A204.1 (cell line): ENCODE measurements around the gene GNAZ.
"Not testable (repeated sequence)": the region's sequence is repeated elsewhere in the genome, so short reads cannot be mapped to it uniquely, and the experiment has no call there.

Source experiments
- FAIRE-seq: peaks from 2 replicates; lab custom pipeline; 2012; peaks lifted over from hg19 to GRCh38; lab: Jason Lieb, UNC

GNAZ gene

GRCh38 chr22:23136991-23137390 lies 66.7 kb downstream of the GNAZ start:
- FAIRE-seq = not testable (repeated sequence)

GRCh38 chr22:23137468-23137867 lies 67.1 kb downstream of the GNAZ start:
- no peak for FAIRE-seq

GRCh38 chr22:23137905-23138561 lies 67.7 kb downstream of the GNAZ start:
- no peak for FAIRE-seq

GRCh38 chr22:23138584-23139435 lies 68.5 kb downstream of the GNAZ start:
- FAIRE-seq = no peak

GRCh38 chr22:23140385-23140784 lies 70.1 kb downstream of the GNAZ start:
- no peak for FAIRE-seq

- FAIRE-seq = no peak
Observed at GRCh38 chr22:23142546-23143105, 72.3 kb downstream of the GNAZ start.

GRCh38 chr22:23143119-23143518 lies 72.8 kb downstream of the GNAZ start:
- no peak for FAIRE-seq

- FAIRE-seq = no peak
Observed at GRCh38 chr22:23144432-23144831, 74.1 kb downstream of the GNAZ start.

GRCh38 chr22:23144932-23145877 lies 74.9 kb downstream of the GNAZ start, which contains the start of gene RAB36:
Gene RAB36 (plus strand): TSS chr22:23145477. CDS start chr22:23146617, 1,140 bp downstream.
- no peak for FAIRE-seq

- FAIRE-seq = no peak
Observed at GRCh38 chr22:23145878-23146470, 75.7 kb downstream of the GNAZ start.

- FAIRE-seq = no peak
Observed at GRCh38 chr22:23146478-23147205, 76.3 kb downstream of the GNAZ start.

- no peak for FAIRE-seq
Observed at GRCh38 chr22:23147617-23148387, 77.5 kb downstream of the GNAZ start.

GRCh38 chr22:23149743-23150238 lies 79.5 kb downstream of the GNAZ start:
- FAIRE-seq = no peak

- FAIRE-seq = no peak
Observed at GRCh38 chr22:23150762-23151161, 80.4 kb downstream of the GNAZ start.

GRCh38 chr22:23151827-23152226 lies 81.5 kb downstream of the GNAZ start:
- no peak for FAIRE-seq

GRCh38 chr22:23152238-23153114 lies 82.2 kb downstream of the GNAZ start:
- FAIRE-seq = no peak

- no peak for FAIRE-seq
Observed at GRCh38 chr22:23153994-23154393, 83.7 kb downstream of the GNAZ start.

GRCh38 chr22:23154461-23154860 lies 84.1 kb downstream of the GNAZ start:
- FAIRE-seq = no peak

GRCh38 chr22:23155143-23155542 lies 84.8 kb downstream of the GNAZ start:
- FAIRE-seq = no peak
